ENCODE data around the gene CCNI2.

CCNI2 gene

GRCh38 chr5:132766020-132766805 lies 19.0 kb downstream of the CCNI2 start:
- DNase-seq = no peak

GRCh38 chr5:132766806-132767055 lies 19.5 kb downstream of the CCNI2 start:
- DNase-seq = no peak

GRCh38 chr5:132767150-132767549 lies 19.9 kb downstream of the CCNI2 start:
- no peak for DNase-seq

- no peak for DNase-seq
Observed at GRCh38 chr5:132768485-132768868, 21.3 kb downstream of the CCNI2 start.

- no peak for DNase-seq
Observed at GRCh38 chr5:132770476-132771159, 23.4 kb downstream of the CCNI2 start.

- DNase-seq = no peak
Observed at GRCh38 chr5:132771503-132771998, 24.3 kb downstream of the CCNI2 start.

- DNase-seq = no peak
Observed at GRCh38 chr5:132772291-132773070, 25.3 kb downstream of the CCNI2 start.

GRCh38 chr5:132773114-132773513 lies 25.9 kb downstream of the CCNI2 start:
- DNase-seq = no peak

- peak; percentile 42 for DNase-seq
Observed at GRCh38 chr5:132773601-132774355, 26.6 kb downstream of the CCNI2 start.

- peak; percentile 8 for DNase-seq
Observed at GRCh38 chr5:132774406-132774805, 27.2 kb downstream of the CCNI2 start.

GRCh38 chr5:132774896-132775295 lies 27.7 kb downstream of the CCNI2 start:
- no peak for DNase-seq

- DNase-seq = no peak
Observed at GRCh38 chr5:132775476-132775961, 28.3 kb downstream of the CCNI2 start.

- peak; percentile 51 for DNase-seq
Observed at GRCh38 chr5:132776131-132776937, 29.1 kb downstream of the CCNI2 start.

GRCh38 chr5:132776938-132777208 lies 29.6 kb downstream of the CCNI2 start:
- no peak for DNase-seq

GRCh38 chr5:132777209-132778069 lies 30.2 kb downstream of the CCNI2 start, which contains the start of gene SEPTIN8:
SEPTIN8 (minus strand) TSS chr5:132777239; CDS start chr5:132777137, 102 bp downstream.
- peak; percentile 35 for DNase-seq

- no peak for DNase-seq
Observed at GRCh38 chr5:132778129-132778528, 30.9 kb downstream of the CCNI2 start.

GRCh38 chr5:132778856-132779255 lies 31.6 kb downstream of the CCNI2 start:
- no peak for DNase-seq

GRCh38 chr5:132779961-132780360 lies 32.7 kb downstream of the CCNI2 start:
- DNase-seq = no peak

- DNase-seq = no peak
Observed at GRCh38 chr5:132780577-132780976, 33.4 kb downstream of the CCNI2 start.

- DNase-seq = no peak
Observed at GRCh38 chr5:132781029-132781428, 33.8 kb downstream of the CCNI2 start.

- DNase-seq = no peak
Observed at GRCh38 chr5:132782101-132782500, 34.9 kb downstream of the CCNI2 start.
